ENCODE measurements around the gene MTUS2.

GRCh38 chr13:29428310-29429181, 608.4 kb downstream of the MTUS2 start:
- TF ChIP-seq, protein P1, sequence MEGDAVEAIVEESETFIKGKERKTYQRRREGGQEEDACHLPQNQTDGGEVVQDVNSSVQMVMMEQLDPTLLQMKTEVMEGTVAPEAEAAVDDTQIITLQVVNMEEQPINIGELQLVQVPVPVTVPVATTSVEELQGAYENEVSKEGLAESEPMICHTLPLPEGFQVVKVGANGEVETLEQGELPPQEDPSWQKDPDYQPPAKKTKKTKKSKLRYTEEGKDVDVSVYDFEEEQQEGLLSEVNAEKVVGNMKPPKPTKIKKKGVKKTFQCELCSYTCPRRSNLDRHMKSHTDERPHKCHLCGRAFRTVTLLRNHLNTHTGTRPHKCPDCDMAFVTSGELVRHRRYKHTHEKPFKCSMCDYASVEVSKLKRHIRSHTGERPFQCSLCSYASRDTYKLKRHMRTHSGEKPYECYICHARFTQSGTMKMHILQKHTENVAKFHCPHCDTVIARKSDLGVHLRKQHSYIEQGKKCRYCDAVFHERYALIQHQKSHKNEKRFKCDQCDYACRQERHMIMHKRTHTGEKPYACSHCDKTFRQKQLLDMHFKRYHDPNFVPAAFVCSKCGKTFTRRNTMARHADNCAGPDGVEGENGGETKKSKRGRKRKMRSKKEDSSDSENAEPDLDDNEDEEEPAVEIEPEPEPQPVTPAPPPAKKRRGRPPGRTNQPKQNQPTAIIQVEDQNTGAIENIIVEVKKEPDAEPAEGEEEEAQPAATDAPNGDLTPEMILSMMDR (IDR thresholded peaks at IDR 0.05; ENCODE audit: low read depth, low read length, poor library complexity, severe bottlenecking), result no peak
- TF ChIP-seq EZH2phosphoT487 (IDR thresholded peaks at IDR 0.05; ENCODE audit: borderline replicate concordance, low read length), result peak; percentile 67; the same call in 1 of the 2 replicates

All from DOHH2 (cell line).